Fibroblast of skin of left biceps (primary cell): ENCODE data around the gene MYO1D.
"Not testable (repeated sequence)": the region's sequence is repeated elsewhere in the genome, so short reads cannot be mapped to it uniquely, and the experiment has no call there.

Source experiments
- DNase-seq, 2 experiments: peaks; one replicate each; pipeline ENCODE4 v3.0.0-alpha.2; 2013; ENCODE audit warnings: low read depth in 2 of 2

Gene MYO1D

DNA sequence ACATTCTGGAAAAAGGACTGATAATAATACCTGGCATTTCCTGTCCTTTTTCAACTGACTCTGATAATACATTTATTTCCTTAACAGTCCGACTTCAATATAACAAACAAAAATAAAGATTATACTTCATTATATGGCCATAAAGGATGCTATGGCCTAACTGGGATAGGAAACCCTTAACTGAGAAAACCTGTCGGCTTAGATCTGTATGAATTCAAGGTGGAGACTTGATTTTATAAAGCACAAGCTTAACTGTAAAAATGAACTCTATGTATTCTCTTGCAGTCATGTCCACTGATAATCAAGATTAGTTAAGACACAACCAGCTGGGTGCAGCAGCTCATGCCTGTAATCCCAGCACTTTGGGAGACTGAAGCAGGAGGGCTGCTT, 102.2 kb downstream of the MYO1D start:
- DNase-seq = no peak

DNA sequence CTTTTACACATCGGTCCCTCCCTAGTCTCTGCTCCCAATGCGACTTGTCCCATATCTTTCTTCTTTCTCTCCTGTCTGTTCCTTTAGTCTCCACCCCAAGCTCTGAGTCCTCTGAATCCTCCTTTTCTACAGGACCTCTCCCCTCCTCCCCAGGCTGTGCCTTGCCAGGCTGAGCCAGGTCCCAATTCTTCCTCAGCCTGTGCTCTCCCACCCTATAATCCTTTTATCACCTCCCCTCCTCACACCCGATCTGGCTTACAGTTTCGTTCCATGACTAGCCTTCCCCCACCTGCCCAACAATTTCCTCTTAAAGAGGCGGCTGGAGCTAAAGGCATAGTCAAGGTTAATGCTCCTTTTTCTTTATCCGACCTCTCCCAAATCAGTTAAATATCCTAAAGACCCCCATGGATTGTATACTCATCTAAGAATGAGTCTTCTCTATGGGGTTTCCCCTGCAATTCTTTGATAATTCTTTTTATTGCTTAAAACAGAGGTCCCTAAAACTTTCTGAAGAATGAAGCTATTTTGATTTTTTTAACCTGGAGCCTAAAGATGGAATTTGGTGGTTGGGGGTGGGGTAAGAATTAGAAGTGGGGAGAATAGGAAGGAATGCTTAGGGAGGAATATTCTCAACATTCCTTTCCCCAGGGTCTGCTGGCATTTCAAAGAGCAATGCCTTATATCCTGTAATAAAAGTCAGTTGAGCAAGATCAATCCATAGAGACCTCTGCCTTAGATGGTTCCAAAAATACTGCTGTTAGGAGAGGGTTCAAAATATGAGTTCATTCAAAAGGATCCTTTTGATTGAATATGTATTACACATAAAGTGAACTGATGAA, 102.8 kb downstream of the MYO1D start:
- no peak for DNase-seq

DNA sequence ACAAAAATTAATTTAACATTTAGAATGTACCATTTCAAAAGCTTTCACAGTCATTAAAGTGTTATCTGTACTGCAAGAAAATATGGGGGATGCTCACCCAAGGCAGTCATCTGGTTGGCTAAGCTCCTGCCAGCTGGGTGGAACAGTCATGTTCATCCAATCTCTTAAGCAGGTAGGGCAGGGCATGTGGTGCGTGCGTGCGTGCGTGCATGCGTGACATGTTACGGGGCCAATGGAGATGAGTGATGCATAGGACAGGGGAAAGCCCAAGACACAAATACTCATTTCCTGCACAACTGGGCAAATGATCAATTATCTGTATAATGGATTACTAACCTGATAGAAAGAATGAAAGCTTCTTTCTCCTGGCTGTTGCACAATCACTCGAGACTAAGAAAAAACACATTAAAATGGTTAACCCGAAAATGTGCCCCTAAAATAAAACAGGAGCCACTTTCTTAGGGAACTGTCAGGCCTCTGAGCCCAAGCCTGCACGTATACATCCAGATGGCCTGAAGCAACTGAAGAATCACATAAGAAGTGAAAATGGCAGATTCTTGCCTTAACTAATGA, 104.4 kb downstream of the MYO1D start:
- DNase-seq = no peak

DNA sequence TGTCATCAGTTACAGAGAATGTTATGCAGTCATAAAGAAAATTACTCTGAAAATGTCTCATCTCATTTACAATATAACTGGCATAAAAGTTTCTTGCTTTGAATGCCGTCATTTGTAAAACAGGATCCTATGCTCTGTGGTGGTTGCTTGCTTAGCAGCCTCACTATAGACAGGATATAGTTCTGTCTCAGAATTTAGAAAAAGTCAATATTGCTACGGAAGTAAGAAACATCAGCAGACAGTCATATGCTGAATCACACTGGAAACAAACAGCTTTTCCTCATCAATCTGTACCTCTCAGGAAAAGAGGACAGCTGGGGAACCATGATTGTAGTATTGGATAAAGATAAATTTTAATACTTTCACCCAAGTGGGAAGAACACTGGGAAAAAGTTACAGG, 105.5 kb downstream of the MYO1D start:
- DNase-seq = no peak

DNA sequence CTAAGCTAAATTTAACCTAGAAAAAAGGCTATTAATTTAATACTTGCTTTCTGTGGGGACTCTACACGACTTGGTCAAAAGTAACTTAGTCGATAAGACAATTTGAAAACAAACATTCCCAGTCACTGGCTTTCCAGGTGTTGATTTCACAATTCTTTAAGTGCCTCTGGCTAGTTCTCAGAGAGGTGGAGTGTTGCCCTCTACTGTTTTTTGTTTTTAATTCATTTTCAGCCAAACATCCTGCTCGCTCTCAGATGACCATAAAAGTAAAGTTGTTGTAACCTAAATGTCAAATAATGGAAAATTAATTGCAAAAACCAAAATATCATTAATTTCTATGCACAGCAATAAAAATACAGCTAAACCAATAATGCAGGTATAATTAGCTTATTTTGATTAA, 107.1 kb downstream of the MYO1D start:
- DNase-seq = no peak

DNA sequence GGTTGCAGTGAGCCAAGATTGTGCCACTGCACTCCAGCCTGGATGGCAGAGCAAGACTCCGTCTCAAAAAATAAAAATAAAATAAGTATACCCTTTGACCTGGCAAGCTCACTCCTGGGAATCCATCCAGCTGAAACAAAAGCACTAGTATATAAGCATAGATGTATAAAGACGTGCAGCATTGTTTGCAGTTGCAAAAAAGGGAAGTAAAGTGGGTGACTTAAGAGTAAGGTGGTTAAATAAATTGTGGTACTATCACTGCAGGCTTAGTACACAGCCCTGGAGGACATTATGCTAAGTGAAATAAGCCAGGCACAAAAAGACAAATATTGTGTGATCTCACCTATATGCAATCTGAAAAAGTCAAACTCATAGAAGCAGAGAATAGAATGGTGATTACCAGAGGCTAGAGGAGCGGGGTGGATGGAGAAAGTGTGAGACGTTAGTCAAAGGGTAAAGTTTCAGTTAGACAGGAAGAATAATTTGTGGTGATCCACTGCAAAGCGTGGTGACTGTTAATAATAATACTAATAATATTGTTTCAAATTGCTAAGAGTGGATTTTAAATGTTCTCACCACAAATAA, 113.0 kb downstream of the MYO1D start:
- no peak for DNase-seq

DNA sequence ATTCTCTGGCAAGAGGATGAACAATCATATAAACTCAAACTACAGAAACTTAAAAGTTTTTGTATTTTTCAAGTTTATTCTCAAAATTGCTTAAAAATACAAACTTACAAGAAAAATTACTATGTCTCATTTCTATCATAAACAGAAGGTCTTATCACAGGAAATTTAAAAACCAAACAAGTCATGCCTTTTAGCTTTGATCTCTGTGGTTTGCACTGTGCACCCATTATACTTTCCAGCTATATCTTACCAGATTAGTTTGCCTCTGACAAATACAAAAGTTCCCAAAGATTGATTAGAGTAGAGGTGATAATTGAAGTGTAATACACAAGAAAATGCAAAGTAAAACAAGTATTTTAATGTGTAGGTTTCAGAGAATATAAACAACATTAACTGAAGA, 117.4 kb downstream of the MYO1D start:
- no peak for DNase-seq

DNA sequence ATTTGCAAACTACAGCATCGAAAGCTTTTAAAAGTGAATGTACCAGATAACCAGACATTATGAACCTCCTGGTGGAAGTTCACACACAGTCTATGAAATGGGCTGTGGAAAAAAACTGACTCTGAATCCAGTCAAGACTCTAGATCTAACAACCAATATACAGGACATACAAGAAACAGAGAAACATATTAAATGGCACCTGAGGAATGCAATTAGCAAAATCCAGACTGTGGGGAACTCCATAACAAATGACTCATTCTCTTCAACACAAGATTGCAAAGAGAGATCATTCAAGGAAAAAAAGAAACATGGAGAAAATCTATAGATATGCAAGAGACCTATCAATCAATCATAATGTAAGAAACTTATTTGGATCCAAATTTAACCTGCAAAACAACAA, 119.0 kb downstream of the MYO1D start:
- DNase-seq = no peak

DNA sequence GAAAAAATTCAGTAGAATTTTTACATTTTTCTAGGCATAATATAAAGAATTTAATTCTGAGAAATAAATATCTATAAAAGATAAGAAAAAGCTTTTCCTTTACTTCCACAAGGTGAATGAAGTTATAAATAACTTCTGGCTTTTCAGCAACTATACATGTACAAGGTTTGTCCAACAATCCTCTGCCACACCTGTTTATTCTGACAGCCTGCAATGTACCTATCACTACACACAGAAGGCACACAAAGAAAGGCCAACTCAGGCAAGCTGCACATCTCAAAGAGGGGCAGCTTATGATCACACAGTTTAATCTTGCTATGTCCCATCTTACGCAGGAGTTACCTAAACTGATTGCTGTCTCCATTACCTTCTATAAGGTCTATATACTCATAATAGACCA, 120.2 kb downstream of the MYO1D start:
- no peak for DNase-seq

DNA sequence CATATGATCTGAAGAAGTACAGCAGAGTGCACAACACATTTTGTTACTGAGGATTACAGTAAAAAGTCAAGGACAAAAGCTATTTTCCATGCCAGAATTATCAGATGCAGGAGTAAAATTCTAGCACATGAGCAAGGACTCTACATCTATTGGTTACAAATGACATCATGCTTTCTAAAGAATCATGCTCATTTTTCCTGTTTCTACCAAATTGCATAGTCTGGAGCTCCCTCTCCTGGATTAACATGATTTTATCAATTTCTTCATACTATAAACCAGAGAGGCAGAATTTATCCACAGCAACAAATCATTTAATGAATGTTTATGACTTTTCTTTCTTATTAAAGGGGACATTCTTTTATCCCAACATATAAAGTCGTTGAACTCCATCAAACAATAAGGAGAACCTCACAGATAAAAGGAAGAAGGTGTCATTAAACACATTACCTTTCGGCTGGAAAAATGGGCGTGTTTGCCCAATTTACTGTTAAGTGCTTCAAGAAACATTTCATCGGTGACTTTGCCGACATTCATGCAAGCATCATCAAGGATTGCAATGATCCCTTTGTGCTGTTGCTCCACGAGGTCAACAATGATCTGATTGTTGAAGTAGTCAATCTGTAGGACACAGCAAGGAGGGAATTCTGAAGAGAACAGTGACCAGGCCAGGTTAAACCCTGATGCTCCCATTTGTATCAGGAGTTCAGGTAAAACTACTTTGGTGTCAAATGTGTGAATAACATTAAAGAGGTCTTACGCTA, 121.7 kb downstream of the MYO1D start:
- peak; percentile 31 to 32 for DNase-seq

DNA sequence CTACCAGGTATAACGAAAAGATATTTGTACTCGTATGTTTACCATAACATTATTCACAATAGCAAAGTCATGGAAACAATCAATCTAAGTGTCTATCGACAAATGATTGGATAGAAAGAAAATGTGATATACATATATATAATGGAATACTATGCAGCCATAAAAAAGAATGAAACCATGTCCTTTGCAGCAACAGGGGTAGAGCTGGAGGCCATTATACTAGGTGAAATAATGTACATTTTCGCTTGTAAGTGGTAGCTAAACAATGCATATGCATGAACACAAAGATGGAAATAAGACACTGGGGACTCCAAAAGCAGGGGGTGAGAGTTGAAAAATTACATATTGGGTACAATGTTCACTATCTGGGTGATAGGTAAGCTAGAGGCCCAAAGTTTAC, 124.0 kb downstream of the MYO1D start:
- no peak for DNase-seq

DNA sequence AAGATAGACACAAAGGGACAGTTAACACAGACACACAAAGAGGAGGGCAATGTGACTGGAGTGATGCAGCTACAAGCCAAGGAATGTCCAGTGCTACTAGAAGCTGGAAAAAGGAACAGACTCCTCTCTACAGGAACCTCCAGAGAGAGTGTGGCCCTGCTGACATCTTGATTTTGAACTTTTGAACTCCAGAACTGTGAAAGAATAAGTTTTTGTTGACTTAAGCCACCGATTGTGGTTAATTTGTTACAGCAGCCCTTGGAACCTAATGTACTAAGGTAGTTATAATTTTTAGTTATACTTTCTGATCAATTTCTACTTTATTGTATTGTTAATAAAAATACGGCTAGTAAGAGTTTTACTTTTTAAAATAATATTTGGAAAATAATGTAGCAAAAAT, 129.1 kb downstream of the MYO1D start:
- DNase-seq = no peak

DNA sequence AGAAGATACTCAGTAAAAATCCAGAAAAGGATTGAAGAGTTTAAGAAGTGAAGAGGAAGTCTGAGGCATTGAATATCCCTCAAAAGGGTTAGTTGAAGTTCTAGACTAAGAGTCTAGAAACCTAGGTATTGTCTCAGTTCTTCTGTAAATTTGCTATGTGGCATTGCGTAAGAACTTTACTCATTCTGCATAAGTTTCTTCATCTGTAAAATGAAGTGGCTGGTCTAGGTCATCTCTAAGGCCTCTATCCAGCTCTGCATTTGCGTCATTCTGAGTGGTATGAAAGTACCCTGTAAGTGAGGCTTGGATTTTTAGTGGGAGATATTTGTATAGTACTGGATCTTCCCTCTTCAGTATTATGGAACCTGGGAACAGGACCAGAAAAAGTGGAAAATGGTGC, 130.2 kb downstream of the MYO1D start:
- no peak for DNase-seq

DNA sequence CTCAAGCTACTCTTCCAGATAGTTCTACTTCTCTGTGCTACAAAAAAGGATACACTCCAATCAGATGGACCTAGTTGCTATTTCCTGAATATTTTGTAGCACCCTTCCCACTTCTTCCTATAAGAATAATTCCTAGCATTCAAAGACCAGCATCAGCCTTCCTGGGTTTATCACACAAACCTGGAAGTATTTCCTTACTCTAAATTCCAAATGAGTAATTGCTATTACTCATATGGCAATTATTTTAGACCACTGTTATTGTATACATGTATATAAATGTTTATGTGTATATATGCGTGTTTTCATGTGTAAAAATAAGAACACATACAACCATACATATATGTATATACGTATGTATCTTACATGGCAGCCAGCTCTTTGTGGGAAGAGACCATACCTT, 130.6 kb downstream of the MYO1D start:
- DNase-seq = no peak

DNA sequence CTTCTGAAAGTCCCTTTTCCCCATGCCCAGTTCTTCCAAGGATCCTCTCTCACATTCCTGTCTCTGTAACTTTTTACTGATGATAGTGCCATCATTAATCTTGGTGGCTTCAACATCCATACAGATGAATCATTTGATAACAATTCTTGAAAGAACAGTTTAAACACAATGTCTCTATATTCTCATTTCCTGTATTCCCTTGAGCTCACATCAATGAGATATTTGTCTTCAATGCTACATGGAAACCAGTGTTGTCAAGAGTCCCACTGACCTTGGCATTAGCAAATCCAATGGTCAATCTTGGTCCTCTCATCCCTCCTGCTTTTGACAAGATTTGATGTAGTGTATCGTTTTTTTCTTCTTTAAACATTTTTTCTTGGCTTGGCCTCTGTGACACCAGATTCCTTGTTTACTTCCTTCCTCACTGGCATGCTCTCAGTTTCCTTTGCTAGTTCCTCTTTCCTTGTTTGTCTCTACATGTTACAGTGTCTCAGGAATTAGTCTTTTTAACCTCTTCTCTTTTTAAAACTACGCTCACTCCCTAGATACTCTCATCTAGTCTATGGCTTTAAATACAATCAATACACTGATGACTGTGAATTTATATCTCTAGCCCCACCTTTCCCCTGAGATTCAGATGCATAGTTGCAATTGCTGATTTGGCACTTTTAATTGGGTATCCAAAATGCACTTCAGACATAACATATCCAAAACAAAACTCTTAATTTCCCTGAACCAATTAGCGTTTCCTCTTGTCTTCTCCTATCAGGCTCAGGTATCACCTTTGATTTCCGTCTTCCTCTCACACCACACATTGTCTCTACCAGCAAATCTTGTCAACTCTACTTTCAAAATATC, 134.0 kb downstream of the MYO1D start:
- no peak for DNase-seq

DNA sequence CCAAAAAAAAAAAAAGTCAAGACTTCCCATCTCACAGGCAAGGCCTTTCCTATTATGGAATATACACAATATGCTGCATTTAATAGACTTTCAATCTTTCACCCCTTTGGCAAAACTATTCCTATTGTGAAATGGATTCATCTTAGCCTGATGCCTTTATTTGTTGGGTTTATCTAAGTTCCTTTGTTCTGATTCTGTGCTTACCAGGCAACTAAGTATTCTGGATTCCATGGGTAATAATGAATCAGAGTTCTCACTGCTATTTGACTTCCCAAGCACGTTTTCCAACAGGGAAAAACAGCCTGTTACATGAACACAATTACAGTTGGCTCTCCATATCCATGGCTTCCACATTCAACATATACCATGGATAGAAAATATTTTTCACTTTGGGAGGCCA, 135.5 kb downstream of the MYO1D start:
- no peak for DNase-seq

DNA sequence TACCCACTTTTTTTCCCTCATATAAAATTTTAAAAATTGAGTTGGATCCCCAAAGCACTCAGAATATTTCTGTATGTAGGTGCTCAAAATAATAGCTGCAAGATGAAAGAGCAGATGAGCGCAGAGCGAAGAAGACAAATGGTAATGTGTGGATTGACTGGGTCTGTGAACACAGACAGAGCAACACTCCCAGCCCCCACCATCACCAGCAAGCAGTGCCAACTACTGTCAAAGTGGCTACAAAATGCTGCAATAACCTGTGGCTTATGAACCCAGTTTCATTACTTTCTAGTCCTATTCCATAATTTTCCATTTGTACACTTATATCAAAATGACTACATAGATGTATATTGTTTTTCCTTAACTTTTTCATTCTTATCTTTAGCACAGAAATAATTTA, 137.2 kb downstream of the MYO1D start:
- no peak for DNase-seq

DNA sequence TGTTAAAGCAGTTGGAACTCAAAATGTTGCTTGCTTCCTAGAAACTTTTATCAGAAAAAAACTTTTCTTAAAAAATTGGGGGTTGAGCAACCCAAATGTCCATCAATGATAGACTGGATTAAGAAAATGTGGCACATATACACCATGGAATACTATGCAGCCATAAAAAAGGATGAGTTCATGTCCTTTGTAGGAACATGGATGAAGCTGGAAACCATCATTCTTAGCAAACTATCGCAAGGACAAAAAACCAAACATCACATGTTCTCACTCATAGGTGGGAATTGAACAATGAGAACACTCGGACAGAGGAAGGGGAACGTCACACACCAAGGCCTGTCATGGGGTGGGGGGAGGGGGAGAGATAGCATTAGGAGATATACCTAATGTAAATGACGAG, 137.8 kb downstream of the MYO1D start:
- not testable (repeated sequence) for DNase-seq

DNA sequence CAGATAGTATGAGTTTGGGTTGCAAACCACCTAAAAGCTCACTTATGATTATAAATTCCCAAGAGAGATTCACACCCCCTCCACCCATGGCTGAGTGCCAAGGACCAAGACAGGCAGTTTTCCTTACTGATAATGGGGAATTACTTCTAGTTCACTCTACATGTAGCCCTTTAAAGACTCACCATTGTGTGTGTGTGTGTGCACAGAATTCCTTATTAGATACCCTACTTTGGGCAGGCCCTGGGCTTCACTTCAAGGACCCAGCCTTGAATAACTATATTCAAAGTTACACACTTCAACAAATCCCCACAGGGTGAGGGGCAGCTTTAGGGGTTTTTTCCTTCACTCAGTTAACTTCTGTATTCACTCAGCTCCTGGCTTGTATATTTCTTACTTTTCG, 143.5 kb downstream of the MYO1D start:
- no peak for DNase-seq

DNA sequence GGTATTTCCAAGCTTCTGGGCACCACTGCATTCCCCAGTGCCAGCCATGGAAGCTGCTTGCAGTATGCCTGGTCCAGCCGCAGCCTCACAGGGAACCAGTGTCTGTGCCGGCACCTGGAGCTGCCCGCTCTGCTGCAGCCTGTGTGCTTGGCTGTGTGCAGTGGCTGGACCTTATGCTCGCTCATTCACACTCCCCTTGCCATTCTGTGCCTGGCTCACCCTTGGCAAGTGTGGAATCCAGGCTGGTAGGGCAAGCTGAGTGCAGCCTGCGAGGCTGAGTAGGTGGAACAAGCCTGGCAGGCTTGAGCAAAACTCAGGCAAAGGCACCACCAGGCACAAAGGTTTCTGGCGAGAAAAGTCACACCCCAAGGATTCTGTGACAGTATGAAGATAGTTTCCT, 144.0 kb downstream of the MYO1D start:
- no peak for DNase-seq

DNA sequence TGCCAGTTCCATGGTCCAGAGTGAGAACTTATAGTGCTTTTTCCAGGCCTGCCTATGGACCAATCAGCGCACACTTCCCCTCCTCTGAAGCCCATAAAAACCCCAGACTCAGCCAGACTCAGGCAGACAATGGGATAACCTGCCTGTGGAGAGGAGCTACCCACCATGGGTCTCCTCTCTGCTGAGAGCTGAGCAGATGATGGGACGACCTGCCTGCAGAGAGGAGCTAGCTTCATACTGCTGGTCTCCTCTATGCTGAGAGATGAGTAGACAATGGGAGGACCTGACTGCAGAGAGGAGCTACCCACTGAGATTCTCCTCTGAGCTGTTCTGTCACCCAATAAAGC, 144.7 kb downstream of the MYO1D start:
- DNase-seq = no peak
